ENCODE data around the gene KCTD8.
A peak's percentile ranks its signal among the peaks of the same experiment; 100 is the strongest.

Gene KCTD8

GRCh38 chr4:44448521-44449461 is at the start of gene KCTD8:
KCTD8 (minus strand) TSS chr4:44448809.
- DNase-seq, result peak; percentile 94

GRCh38 chr4:44494810-44495701 is 46.4 kb upstream of the KCTD8 start:
- no peak for DNase-seq

GRCh38 chr4:44493924-44494323 is 45.3 kb upstream of the KCTD8 start:
- DNase-seq, result no peak

GRCh38 chr4:44487341-44487740 is 38.7 kb upstream of the KCTD8 start:
- DNase-seq, result no peak

GRCh38 chr4:44479731-44480130 is 31.1 kb upstream of the KCTD8 start:
- no peak for DNase-seq

- peak; percentile 17 for DNase-seq
Observed at GRCh38 chr4:44462259-44462658, 13.7 kb upstream of the KCTD8 start.

GRCh38 chr4:44447563-44448504 is 775 bp downstream of the KCTD8 start:
- peak; percentile 29 for DNase-seq

- no peak for DNase-seq
Observed at GRCh38 chr4:44446801-44447562, 1.6 kb downstream of the KCTD8 start.

GRCh38 chr4:44446191-44446590 is 2.4 kb downstream of the KCTD8 start:
- DNase-seq, result peak; percentile 35

- no peak for DNase-seq
Observed at GRCh38 chr4:44438687-44439086, 9.9 kb downstream of the KCTD8 start.

- no peak for DNase-seq
Observed at GRCh38 chr4:44434247-44434646, 14.4 kb downstream of the KCTD8 start.

- DNase-seq, result peak; percentile 44
Observed at GRCh38 chr4:44425614-44426208, 22.9 kb downstream of the KCTD8 start.

GRCh38 chr4:44422912-44423311 is 25.7 kb downstream of the KCTD8 start:
- no peak for DNase-seq

GRCh38 chr4:44421330-44422065 is 27.1 kb downstream of the KCTD8 start:
- no peak for DNase-seq

- no peak for DNase-seq
Observed at GRCh38 chr4:44415251-44415650, 33.4 kb downstream of the KCTD8 start.

- peak; percentile 2 for DNase-seq
Observed at GRCh38 chr4:44368413-44369167, 80.0 kb downstream of the KCTD8 start.

GRCh38 chr4:44354172-44354571 is 94.4 kb downstream of the KCTD8 start:
- DNase-seq, result no peak

- no peak for DNase-seq
Observed at GRCh38 chr4:44351069-44351468, 97.5 kb downstream of the KCTD8 start.

GRCh38 chr4:44342800-44343199 is 105.8 kb downstream of the KCTD8 start:
- no peak for DNase-seq

GRCh38 chr4:44326741-44327140 is 121.9 kb downstream of the KCTD8 start:
- DNase-seq, result peak; percentile 46

Data from NCI-H446 treated with DMSO at 0.1 percent for 48 hours (cell line).